Erythroblast (primary cell): ENCODE measurements around the gene CD7.

Experiments
- GATA1 ChIP-seq: IDR thresholded peaks from 2 replicates; pipeline ENCODE4 v1.6.1; 2011; ENCODE audit warnings: low read depth, mild to moderate bottlenecking, control low read depth, low read length, moderate library complexity
- POLR2A ChIP-seq: IDR thresholded peaks from 2 replicates; pipeline ENCODE4 v1.6.1; 2011; ENCODE audit warnings: mild to moderate bottlenecking, low read length

DNA sequence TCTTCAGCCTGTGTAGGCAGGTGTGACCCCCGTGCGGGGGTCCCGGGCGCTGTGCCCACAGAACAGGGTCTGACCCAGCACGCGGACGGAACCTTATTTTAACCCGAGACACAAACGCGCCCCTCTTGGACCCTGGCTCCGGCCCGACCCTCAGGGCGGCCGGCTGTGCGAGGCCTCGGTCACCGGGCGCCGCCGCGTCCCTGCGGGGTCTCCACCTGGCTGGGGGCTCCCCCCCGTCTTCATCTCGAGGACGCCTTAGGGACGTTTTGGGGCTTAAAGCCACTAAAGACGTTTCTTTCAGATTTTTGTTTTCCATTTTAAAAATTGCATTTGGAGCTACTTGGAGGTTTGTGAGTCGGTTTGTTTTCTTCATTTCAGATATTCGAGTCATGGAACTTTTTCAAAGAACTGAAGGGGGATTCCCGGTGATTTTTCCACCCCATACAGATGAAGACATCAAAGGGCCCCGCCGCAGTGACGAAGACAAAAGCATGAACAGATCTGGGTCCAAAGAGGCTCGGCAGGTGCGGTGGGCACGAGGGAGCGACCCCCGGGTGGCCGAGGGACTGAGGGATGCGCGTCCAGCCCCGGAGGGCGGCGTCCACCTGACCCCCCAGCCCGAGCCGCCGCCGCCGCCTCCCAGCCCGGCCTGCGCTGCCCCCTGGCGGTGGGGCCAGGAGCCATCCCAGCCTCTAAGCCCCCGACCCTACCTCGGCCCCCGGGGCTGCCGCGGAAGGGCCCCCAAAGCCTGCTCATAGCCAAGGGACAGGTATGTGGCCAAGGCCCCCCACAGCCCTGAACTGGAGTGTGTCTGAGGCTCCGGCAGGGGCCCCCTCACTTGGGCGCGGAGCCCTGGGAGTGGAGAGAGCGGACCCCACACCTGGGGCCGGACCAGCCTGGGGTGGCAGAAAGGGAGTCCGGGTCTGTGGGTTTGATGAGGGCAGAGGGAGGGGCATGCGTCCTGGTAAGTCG, 3.8 kb upstream of the CD7 start:
- TF ChIP-seq POLR2A (no peak), GATA1 (no peak)
